HTR-8/SVneo (cell line): Measurements from ENCODE around the gene SRRT.

Source experiments
- DNase-seq: peaks from one replicate; pipeline ENCODE4 v3.0.0; 2011; ENCODE audit warnings: low spot score, mixed read lengths; ENCODE audit not compliant: insufficient read length
- FAIRE-seq: peaks from 2 replicates; lab custom pipeline; 2011; peaks lifted over from hg19 to GRCh38; lab: Jason Lieb, UNC

The SRRT gene

GRCh38 chr7:100874577-100875355 lies at the start of gene SRRT:
Gene SRRT (plus strand): TSS chr7:100875103. CDS start chr7:100875591, 488 bp downstream.
- DNase-seq (peak; percentile 83), FAIRE-seq (peak; percentile 82)

- FAIRE-seq (no peak), DNase-seq (no peak)
Observed at GRCh38 chr7:100825215-100825671, 49.7 kb upstream of the SRRT start.

GRCh38 chr7:100825751-100826513 lies 49.0 kb upstream of the SRRT start:
- no peak for FAIRE-seq
- DNase-seq, result peak; percentile 61

- no peak for FAIRE-seq
- no peak for DNase-seq
Observed at GRCh38 chr7:100826514-100827329, 48.2 kb upstream of the SRRT start.

- FAIRE-seq, result no peak
- DNase-seq, result peak; percentile 78
Observed at GRCh38 chr7:100827330-100828226, 47.3 kb upstream of the SRRT start, which contains the start of gene EPHB4. Gene EPHB4 (minus strand): TSS chr7:100827523. CDS start chr7:100827030, 493 bp downstream.

GRCh38 chr7:100829150-100829716 lies 45.7 kb upstream of the SRRT start:
- no peak for FAIRE-seq
- no peak for DNase-seq

GRCh38 chr7:100830396-100830795 lies 44.5 kb upstream of the SRRT start:
- FAIRE-seq (no peak), DNase-seq (no peak)

- FAIRE-seq (no peak), DNase-seq (no peak)
Observed at GRCh38 chr7:100832281-100832633, 42.6 kb upstream of the SRRT start.

GRCh38 chr7:100835903-100836811 lies 38.7 kb upstream of the SRRT start:
- FAIRE-seq (no peak), DNase-seq (no peak)

- no peak for FAIRE-seq
- DNase-seq, result no peak
Observed at GRCh38 chr7:100836812-100837098, 38.1 kb upstream of the SRRT start.

- DNase-seq (no peak), FAIRE-seq (no peak)
Observed at GRCh38 chr7:100837099-100837836, 37.6 kb upstream of the SRRT start.

GRCh38 chr7:100839361-100839760 lies 35.5 kb upstream of the SRRT start:
- DNase-seq, result no peak
- no peak for FAIRE-seq

- DNase-seq (no peak), FAIRE-seq (no peak)
Observed at GRCh38 chr7:100840470-100841100, 34.3 kb upstream of the SRRT start.

GRCh38 chr7:100847360-100847759 lies 27.5 kb upstream of the SRRT start:
- no peak for FAIRE-seq
- DNase-seq, result no peak

- DNase-seq (peak; percentile 85), FAIRE-seq (peak; percentile 9)
Observed at GRCh38 chr7:100852048-100852872, 22.6 kb upstream of the SRRT start, which contains the start of gene SLC12A9. Gene SLC12A9 (plus strand): TSS chr7:100852713. CDS start chr7:100854198, 1,485 bp downstream.

GRCh38 chr7:100854146-100854895 lies 20.6 kb upstream of the SRRT start:
- FAIRE-seq (no peak), DNase-seq (no peak)
